GM12874 (cell line): ENCODE data around the gene MRPS22.

Experiments used
- TF ChIP-seq, protein P1 (sequence below): IDR thresholded peaks from 2 replicates; pipeline ENCODE4 v1.5.1; 2011; ENCODE audit warnings: low read depth, mild to moderate bottlenecking, control low read depth, low read length, moderate library complexity; ENCODE audit not compliant: insufficient read depth

The MRPS22 gene

DNA sequence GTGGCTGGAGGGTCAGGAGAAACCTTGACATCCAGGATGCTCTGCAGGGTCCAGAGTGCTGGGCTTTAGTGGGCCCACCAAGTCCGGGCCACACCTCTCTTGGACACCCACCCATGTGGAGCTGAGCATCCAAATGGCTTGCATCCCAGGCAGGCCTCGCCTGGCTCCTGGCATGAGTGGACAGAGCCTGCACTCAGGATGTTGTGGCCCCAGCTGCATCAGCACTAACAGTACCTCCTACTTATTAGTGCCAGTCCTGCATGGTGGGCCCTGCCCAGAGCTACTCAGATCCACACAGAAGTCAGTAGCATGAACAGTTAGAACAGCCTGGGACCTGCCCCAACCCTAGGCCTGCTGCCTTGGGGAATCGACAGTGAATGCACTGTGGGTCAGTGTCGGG is 42.2 kb upstream of the MRPS22 start:
- TF ChIP-seq, protein P1, sequence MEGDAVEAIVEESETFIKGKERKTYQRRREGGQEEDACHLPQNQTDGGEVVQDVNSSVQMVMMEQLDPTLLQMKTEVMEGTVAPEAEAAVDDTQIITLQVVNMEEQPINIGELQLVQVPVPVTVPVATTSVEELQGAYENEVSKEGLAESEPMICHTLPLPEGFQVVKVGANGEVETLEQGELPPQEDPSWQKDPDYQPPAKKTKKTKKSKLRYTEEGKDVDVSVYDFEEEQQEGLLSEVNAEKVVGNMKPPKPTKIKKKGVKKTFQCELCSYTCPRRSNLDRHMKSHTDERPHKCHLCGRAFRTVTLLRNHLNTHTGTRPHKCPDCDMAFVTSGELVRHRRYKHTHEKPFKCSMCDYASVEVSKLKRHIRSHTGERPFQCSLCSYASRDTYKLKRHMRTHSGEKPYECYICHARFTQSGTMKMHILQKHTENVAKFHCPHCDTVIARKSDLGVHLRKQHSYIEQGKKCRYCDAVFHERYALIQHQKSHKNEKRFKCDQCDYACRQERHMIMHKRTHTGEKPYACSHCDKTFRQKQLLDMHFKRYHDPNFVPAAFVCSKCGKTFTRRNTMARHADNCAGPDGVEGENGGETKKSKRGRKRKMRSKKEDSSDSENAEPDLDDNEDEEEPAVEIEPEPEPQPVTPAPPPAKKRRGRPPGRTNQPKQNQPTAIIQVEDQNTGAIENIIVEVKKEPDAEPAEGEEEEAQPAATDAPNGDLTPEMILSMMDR = no peak

DNA sequence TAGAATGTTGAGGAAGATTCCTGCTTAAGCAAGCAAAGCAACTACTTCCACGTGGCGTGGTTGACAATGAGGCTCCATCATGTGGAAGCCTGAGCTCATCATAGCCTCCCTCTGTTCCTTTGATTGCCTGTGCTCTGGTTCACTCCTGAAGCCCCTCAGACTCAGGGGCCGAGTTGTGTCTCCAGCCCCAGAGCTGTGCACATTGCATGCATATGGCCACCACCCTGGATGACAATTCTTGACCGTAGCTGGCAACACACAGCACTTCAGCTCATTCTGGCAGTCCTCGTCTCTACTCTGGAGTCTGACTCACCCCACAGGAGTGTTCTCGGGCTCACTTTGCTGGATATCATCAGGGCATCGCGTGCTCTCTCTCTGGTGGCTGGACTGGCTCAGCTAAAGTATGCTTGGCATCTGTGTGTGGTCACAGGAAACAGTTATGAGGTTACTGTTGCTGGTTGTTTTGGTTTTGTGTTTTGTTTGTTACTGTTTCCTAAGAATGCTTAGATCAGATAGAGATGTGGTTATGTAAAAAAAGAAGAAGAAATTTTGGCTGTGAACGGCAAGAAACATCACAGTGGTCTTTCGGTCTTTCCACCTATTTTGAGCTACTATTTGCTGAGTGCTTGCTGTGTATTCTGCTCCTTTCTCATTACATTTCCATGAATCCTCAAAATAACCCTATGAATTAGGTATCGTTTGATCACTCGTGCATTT is 41.6 kb upstream of the MRPS22 start:
- TF ChIP-seq, protein P1 = no peak

GRCh38 chr3:139302801-139303113 is 41.1 kb upstream of the MRPS22 start:
- TF ChIP-seq, protein P1 = no peak

DNA sequence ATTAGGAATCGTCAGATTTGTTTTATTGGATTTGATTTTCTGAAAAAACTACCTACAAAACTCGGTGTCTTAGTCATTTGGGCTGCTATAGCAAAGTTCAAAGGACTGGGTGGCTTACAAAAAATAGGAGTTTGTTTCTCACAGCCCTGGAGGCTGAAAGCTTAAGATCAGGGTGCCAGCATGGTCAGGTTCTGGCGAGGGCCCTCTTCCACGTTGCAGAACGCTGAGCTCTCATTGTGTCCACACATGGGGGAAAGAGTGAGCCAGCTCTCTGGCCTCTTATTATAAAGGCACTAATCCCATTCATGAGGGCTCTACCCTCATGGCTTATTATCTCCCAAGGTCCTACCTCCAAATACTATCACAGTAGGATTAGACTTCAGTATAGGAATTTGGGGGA is 40.6 kb upstream of the MRPS22 start:
- TF ChIP-seq, protein P1 = no peak

- TF ChIP-seq, protein P1 = no peak
These were observed 39.4 kb upstream of the MRPS22 start for GRCh38 chr3:139304383-139304782.

DNA sequence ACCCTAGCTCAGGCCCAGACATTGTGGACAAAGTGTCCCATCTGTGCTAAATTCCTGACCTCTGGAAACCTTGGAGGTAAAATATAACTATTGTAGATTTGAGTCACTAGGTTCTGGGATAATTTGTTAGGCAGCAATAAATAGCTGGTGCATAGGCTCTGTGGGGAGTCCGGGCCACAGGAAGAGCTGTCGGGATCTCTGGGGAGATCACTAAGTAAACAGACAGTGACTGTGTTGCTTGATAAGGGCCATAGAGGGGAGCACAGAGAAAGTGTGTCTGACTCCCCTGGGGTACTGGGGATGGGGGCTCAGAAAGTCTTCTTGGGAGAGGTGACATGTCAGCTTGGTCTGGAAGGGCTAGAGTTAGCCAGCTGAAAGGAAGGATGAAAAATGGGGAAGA is 37.7 kb upstream of the MRPS22 start:
- TF ChIP-seq, protein P1 = no peak

- TF ChIP-seq, protein P1 = no peak
These were observed 36.7 kb upstream of the MRPS22 start for GRCh38 chr3:139307072-139307491.
